Measurements from ENCODE around the gene FERMT1.
"Not testable (repeated sequence)": the region's sequence is repeated elsewhere in the genome, so short reads cannot be mapped to it uniquely, and the experiment has no call there.

The FERMT1 gene

DNA sequence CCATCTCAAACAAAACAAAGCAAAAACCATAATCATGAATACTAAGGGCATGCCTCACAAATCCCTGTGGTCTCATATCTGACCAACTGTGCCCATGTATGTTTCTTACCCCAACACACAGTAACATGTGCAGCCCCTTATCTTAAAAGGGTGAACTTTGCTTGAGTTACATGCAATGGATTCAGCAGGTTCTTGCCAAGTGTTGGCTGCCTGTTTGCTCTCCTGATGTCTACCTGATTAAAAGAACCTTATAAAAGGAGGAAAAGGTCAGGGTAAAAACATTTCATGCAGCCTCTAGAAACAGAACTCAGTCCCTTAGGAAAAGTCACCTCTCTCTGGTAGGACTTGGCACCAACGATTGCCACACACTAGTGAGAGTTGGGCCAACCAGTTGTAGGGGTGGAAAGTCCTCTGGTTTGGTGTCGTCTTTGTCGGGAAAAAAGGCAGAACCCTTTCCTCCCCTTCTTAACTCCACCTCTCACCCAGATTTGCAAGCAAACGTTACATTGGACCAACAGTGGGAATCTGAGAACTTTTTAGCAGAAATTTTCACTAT lies 55.0 kb downstream of the FERMT1 start:
- no peak for DNase-seq

- DNase-seq, result no peak
Measured at GRCh38 chr20:6066582-6066981, 56.2 kb downstream of the FERMT1 start.

DNA sequence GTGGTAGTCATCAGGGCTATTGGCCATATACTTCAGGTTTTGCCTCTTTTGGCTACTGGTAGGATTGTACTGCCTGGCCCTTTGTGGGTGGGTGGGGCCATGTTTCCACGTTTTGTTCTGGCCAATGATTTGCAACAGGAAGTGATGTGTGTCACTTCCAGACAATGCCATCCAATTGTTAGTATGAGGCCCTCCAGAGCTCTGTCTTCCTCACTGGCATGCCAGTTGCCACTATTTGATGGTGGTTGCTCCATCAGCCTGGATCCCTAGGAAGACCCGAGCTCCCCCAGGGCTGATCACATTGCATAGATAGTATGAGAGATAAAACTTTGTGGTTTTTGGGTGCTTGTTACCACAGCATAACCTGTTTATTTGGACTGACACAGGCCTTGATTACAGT lies 61.3 kb downstream of the FERMT1 start:
- no peak for DNase-seq

DNA sequence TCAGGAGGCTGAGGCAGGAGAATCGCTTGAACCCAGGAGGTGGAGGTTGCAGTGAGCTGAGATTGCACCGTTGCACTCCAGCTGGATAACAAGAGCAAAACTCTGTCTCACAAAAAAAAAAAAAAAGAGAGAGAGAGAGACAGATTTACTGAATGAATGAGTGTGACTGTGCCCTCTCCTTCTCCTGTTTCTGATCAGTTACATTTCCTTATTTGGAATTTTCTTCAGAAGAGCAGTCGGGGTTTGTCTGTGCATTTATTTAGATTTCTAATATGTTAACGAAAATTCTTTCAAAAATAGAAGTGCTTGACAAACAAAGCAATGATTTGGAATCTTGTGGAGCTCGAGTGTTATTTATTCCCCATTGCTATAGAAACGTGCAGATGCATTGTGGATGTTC lies 62.6 kb downstream of the FERMT1 start:
- DNase-seq, result no peak

DNA sequence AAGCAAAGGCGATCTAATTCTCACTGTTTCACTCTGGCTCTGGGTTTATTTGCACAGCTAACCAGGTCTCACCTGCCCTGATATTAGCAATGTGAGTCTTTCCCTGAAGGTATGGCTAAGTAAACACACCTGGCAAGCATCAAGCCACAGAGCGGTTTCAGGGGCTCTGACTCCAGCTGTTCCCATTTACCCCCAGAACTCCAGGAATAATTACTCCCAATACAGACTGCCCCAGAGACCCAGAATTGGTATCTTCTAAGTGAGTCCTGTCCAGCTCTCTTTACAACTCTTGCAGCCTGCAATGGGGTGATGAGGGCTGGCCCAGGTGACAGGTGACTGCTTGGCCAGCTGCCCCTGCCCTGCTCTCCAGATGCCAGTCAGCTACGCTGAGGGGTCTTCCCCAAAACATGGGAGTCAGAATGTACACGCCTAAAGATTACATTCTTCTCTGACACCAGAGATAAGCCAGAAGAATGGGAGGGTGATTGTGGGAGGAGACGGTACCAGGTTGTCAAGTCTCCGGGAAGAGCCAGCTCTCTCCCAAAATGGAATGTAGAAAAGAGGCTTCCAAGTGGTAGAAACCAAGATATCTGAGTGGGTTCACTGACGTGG lies 64.0 kb downstream of the FERMT1 start:
- no peak for DNase-seq

DNA sequence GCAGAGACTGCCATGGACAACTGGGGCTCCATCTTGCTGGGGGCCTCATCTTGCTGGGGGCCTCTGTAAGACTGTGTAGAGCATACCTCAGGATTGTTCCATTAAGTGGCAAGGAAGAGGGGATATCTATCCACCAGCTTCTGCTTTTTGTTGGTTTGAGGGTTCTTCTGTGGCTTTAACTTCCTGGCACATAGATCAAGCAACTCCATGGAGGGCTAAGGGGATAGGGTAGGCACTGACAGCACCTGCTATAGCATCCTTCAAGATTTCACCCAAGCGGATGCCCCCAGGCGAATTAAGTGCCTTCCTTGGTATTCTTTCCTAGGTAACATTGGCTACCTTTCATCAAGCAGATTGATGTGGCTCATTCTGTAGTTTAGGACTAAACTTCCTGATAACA lies 65.1 kb downstream of the FERMT1 start:
- no peak for DNase-seq

- DNase-seq, result no peak
Measured at GRCh38 chr20:6057139-6057538, 65.7 kb downstream of the FERMT1 start.

- no peak for DNase-seq
Measured at GRCh38 chr20:6055981-6056569, 66.8 kb downstream of the FERMT1 start.

GRCh38 chr20:6055161-6055783 lies 67.6 kb downstream of the FERMT1 start:
- DNase-seq, result no peak

- not testable (repeated sequence) for DNase-seq
Measured at GRCh38 chr20:6054689-6055051, 68.2 kb downstream of the FERMT1 start.

DNA sequence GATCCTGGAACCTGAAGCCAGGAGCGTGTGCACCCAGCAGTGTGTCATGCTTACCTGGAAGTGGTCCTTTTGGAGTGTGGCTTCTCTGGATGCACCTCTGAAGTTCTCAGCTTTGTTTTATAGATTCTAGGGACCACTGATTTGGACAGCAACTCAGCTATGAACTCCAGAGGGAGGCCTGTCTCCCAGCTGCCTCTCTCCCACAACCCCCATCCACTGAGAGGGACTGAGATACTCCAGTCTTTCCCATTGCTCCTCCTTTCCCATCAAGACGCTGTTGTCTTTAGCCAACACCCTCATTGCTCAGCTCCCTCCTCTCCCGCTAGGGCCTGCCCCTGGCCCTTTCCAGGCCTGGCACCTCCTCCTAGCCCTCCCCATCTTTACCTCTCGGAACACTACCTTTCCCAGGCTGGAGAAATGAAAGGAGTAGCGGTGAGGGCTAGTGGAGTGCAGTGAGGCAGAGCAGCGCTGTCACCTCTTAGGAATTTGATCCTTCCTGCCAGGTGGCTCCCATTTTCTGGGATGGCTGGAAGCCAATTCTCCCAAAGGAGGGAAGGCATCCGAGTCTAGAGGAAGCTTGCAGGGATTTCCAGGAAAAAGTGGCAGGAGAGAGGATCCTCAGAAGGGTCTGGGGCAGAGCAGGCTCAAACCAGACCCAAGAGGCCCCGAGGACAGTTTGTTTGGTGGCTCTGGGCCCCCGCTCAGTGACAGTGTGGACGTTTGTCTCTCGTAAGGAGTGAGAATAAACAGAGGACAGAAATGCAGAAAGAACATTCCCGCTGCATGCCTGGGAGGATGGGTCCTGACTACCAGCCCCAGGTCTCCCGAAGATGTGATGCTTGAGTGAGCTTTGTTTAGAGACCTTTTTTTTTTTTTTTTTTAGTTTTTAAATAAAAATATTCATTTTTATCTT lies 68.8 kb downstream of the FERMT1 start, which contains the start of gene LRRN4:
LRRN4 (minus strand) TSS at position 285 of the 913 bp plus-strand sequence. CDS start 1,261 bp downstream, outside the sequence.
- peak; percentile 60 for DNase-seq

DNA sequence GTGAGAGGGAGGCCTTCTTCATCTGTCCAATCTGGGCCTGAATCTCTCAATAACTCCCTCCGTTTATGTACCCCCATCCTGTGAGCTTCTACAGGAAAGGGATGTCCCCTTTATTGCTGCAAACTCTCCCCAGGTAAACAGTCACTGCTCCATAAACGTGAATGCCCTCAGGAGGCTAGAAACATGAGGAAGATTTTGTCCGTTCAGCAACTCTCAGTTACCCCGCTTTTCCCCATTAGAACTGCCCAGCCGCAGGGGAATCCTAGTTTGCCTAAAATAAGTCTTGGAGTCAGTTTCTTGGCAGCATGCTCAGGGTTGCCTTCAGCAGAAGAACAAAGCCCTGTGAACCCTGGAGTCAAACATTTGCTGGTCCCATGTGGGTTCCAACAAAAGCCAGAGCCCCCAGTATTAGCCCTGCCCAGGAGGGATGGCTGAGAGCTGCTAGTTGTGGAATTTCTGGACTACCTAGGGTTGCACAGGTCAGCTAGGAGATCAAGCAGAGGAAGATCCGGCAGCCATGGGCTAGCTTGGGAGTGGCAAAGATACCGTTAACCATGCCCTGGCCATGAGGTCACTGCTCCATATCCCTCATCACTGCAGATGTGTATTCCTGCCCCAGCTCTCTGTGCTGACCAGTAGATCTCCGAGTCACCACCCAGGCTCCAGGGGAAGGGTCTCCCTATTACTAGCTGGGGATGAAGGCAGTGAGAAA lies 69.6 kb downstream of the FERMT1 start:
- no peak for DNase-seq

DNA sequence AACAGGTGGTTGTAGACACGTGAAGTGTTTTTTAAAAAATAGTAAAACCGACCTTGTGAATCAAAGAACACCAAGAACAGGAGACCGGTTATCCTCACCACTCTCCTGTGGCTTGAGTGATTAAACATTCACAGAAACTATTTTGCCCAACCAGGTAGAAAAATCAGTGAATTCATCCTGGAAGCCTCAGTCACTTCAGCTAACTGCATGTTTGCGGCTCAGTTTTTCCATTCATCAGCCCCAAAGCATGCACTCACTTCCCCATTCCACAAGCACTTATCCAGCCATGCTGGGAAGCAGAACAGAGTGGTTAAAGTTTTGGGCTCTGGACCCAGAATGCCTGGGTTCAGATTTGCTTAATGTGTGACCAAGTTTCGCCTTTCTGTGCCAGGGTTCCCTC lies 71.3 kb downstream of the FERMT1 start:
- peak; percentile 63 for DNase-seq

- DNase-seq, result no peak
Measured at GRCh38 chr20:6048391-6048790, 74.4 kb downstream of the FERMT1 start.

DNA sequence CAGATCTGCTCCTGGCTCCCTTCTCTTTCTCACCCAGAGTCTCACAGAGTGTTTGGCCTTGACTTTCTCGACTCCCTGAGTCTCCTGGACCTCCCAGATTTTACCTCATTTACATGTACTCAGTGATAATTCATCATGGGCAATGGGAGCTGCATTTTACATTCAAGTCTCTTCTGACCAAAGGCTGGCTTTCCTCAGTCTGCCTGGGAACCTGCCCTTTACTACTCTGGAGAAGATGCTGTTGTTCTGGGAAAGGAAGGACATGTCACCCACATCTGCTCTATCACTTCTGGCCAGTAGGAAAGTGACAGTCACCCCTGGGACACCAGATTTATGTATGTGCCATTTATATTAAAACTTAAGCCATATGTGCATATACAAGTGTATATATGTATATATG lies 76.4 kb downstream of the FERMT1 start:
- DNase-seq, result no peak

DNA sequence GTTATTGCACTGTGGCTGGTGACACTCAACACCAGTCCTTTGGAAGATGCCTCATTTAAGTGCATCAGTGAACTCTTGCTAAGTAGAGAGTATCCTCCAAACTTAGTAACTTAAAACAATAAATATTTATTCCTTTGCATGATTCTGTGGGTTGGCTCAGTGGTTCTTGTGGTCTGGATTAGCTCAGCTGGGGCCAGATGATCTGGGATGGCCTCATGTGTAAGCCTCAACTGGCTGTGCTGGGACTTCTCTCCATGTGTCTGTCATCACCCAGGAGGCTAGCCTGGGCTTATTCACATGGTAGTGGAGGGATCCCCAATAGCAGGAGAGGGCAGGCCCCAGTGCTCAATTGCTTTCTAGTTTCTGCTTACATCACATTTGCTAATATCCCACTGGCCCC lies 77.3 kb downstream of the FERMT1 start:
- no peak for DNase-seq

- DNase-seq, result no peak
Measured at GRCh38 chr20:6044115-6044514, 78.7 kb downstream of the FERMT1 start.

- DNase-seq, result no peak
Measured at GRCh38 chr20:6041808-6042265, 81.0 kb downstream of the FERMT1 start.

GRCh38 chr20:6040958-6041807 lies 81.6 kb downstream of the FERMT1 start:
- no peak for DNase-seq

DNA sequence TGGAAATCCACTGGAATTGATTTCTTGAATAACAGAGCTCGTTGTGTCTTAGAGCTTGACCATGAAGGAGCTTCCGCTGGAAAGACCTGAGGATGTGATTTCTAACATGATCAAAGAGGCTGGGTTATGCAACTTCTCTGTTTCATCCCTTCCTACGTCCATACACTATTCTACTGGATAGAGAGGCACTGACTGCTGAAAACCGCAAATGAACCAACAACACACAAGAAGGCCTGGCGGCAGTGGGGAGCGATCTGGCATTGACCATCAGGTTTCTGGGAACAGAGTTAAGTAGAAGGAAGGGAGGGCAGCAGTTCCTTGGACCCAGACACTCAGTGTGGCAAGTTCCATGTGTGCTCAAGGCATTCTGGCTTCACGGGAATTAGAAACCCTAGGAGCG lies 82.3 kb downstream of the FERMT1 start:
- DNase-seq, result no peak

GRCh38 chr20:6039766-6040165 lies 83.1 kb downstream of the FERMT1 start:
- no peak for DNase-seq
